GM10266 (cell line): Measurements from ENCODE around the gene ASTN2.
"Not testable (repeated sequence)": the region's sequence is repeated elsewhere in the genome, so short reads cannot be mapped to it uniquely, and the experiment has no call there.

Experiments
- DNase-seq: peaks from one replicate; pipeline ENCODE4 v3.0.0; 2012; ENCODE audit errors: extremely low spot score
- TF ChIP-seq, protein P1 (sequence below): IDR thresholded peaks from 2 replicates; pipeline ENCODE4 v1.5.1; 2012; ENCODE audit warnings: mild to moderate bottlenecking, low read depth; ENCODE audit not compliant: control insufficient read depth, insufficient read depth; ENCODE audit errors: missing control alignments

The ASTN2 gene

DNA sequence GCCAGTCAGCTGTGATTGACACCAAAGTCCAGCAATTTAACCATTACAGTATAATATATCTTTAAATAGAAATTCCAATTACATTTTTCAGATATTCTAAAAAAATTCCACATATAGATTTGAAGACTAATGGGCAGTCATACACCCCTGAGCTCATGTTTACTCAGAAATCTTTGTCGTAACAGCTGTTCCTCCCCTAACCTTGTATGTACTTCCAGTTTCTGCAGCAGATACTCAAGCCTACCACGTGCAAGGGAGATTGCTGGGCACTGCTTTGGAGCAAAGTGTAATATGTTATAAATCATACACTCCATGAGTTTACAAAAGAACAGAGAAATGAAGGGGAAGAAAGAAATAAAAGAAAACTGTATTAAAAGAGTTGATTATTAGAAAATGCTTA lies 486.6 kb downstream of the ASTN2 start:
- no peak for DNase-seq

DNA sequence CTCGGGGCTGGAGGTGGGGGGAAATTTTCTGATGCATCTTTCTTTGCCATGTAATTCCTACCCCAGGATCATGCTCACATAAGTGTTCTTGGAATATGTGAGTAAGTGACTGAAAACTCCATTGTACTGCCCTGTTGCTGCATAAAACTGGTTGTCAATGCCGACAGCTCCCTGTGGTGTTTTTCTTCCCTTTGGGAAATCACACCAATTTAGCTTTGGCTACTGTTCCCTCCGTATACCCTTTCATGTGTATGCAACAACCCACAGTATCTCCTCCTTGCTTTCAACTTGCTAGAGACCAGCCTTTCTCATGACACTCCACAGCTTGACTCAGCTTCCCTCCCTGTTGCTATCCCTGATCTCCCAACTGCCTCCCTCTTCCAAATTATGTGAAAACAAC lies 487.1 kb downstream of the ASTN2 start:
- TF ChIP-seq, protein P1, sequence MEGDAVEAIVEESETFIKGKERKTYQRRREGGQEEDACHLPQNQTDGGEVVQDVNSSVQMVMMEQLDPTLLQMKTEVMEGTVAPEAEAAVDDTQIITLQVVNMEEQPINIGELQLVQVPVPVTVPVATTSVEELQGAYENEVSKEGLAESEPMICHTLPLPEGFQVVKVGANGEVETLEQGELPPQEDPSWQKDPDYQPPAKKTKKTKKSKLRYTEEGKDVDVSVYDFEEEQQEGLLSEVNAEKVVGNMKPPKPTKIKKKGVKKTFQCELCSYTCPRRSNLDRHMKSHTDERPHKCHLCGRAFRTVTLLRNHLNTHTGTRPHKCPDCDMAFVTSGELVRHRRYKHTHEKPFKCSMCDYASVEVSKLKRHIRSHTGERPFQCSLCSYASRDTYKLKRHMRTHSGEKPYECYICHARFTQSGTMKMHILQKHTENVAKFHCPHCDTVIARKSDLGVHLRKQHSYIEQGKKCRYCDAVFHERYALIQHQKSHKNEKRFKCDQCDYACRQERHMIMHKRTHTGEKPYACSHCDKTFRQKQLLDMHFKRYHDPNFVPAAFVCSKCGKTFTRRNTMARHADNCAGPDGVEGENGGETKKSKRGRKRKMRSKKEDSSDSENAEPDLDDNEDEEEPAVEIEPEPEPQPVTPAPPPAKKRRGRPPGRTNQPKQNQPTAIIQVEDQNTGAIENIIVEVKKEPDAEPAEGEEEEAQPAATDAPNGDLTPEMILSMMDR = no peak
- DNase-seq = no peak

More for the DNA sequence above, 486.6 kb downstream of the ASTN2 start:
- TF ChIP-seq, protein P1 = no peak

DNA sequence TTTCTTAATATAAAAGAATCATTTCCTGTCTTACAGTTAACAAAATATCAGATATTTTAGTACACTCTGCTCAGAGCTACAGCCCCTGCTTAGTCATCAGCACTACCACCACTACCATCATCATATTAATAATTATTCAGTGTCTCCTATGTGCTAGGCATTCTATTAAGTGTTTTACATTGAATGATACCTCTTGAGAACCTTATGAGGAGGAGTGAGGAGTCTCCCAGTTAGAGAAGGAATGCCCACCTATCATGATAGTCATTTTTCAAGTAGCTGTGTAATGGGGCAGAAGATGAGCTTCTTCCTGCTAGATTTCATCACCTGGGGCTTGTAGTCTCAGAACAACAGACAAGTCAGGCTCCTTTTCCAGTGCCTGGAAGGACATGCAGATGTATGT lies 489.7 kb downstream of the ASTN2 start:
- no peak for DNase-seq
- TF ChIP-seq, protein P1 = no peak

DNA sequence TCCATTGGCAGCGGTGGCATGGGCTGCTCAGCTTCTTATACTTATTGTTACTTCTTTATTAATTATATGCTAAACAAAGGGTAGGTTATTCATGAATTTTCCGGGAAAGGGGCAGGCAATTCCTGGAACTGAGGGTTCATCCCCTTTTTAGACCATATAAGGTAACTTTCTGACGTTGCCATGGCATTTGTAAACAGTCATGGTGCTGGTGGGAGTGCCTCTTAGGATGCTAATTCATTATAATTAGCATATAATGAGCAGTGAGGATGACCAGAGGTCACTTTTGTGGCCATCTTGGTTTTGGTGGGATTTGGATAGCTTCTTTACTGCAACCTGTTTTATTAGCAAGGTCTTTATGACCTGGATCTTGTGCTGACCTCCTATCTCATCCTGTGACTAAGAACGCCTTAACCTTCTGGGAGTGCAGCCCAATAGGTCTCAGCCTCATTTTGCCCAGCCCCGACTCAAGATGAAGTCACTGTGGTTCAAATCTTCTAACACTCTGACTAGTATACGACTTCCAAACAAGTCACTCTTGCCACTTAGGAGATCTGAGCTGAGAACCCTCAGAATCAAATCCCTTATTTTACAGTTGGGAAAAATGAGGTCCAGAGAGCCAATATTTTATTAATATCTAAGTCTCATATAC lies 490.3 kb downstream of the ASTN2 start:
- no peak for DNase-seq
- TF ChIP-seq, protein P1 = no peak

DNA sequence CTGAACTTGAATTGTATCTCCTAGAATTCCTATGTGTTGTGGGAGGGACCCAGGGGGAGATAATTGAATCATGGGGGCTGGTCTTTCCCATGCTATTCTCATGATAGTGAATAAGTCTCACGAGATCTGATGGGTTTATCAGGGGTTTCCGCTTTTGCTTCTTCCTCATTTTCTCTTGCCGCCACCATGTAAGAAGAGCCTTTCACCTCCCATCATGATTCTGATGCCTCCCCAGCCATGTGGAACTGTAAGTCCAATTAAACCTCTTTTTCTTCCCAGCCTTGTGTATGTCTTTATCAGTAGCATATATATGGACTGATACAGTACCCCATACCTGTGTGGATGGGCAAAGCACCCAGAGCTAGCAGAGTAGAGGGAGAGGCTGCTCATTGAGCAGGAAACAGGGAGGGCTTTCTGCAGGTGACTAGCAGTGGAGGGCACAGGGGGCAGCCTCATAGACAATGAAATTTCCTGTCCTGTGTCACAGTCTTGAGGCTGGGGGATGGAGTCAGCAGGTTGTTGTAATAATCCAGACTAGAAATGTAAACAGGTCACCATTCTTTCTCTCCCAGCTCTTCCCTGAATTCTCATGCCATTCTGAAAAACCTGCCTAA lies 496.9 kb downstream of the ASTN2 start:
- not testable (repeated sequence) for DNase-seq

DNA sequence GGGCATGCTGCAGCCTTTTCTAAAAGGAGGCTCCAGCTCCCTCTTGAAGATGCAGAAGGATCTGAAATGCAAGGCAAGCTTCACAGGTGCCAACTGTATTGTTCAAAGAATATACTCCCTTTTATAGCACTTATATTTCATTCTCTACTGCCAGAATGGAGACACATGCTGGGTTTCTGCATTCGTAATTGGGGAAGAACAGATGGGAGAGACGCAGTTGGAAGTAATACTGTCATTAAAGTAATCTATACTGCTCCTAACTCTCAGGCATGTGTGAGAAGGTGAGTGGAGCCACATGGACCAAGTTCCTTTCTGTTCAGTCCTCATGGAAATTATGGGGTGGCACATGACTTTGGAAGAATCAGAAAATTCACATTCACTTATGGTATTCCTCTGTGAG lies 501.3 kb downstream of the ASTN2 start:
- DNase-seq = no peak
- TF ChIP-seq, protein P1 = no peak

DNA sequence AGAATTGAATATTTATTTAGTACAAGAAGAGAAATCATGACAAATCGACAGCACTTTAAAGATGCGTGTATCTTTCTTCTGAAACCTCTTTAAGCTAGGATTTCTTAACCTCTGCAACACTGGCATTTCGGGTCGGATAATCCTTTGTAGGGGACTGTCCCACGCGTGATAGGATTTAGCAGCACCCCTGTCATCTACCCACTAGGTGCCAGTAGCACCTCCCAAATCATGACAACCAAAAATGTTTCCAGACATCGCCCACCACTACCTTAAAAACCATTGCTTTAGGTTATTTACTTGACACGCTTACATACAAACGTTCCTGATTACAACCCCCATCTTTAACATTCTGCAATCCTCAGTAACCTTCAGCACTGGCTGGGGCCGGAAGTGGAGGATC lies 504.7 kb downstream of the ASTN2 start:
- no peak for DNase-seq
- TF ChIP-seq, protein P1 = no peak
